Thymus (tissue), 11 donors: ENCODE data around the gene NPIPB8. TPM values are rescaled to one million over a fixed set of nuclear protein-coding genes. Genes with fewer than 3 reads are reported as not detected.
"Not testable (repeated sequence)": the region's sequence is repeated elsewhere in the genome, so short reads cannot be mapped to it uniquely, and the experiment has no call there.

Experiments used
- DNase-seq, 9 donors: peaks; one replicate each; pipeline ENCODE4 v3.0.0-alpha.2; 2013; ENCODE audit warnings: low spot score in 9 of 9, low read depth in 6 of 9, missing footprints in 1 of 9
- H3K27ac ChIP-seq, 2 donors: one replicate each; pipeline ENCODE4 v1.5.1; 2013; ENCODE audit warnings: control low read depth in 1 of 2, low read depth in 1 of 2, low read length in 1 of 2, mild to moderate bottlenecking in 1 of 2, moderate library complexity in 1 of 2
- H3K27me3 ChIP-seq, 2 donors: one replicate each; pipeline ENCODE4 v1.5.1; 2013; ENCODE audit warnings: low read length in 1 of 2; ENCODE audit not compliant: control insufficient read depth in 2 of 2, insufficient read depth in 1 of 2
- H3K36me3 ChIP-seq, 2 donors: one replicate each; pipeline ENCODE4 v1.5.1; 2013; ENCODE audit warnings: low read length in 1 of 2, mild to moderate bottlenecking in 1 of 2, moderate library complexity in 1 of 2; ENCODE audit not compliant: control insufficient read depth in 2 of 2, insufficient read depth in 2 of 2
- H3K4me1 ChIP-seq, 2 donors: one replicate each; pipeline ENCODE4 v1.5.1; 2013; ENCODE audit warnings: low read length in 2 of 2; ENCODE audit not compliant: control insufficient read depth in 2 of 2, insufficient read depth in 2 of 2
- H3K4me3 ChIP-seq, 2 donors: one replicate each; pipeline ENCODE4 v1.5.1; 2013; ENCODE audit warnings: low read length in 2 of 2, control low read depth in 1 of 2, mild to moderate bottlenecking in 1 of 2
- H3K9me3 ChIP-seq, 2 donors: one replicate each; pipeline ENCODE4 v1.5.1; 2013; ENCODE audit warnings: low read length in 1 of 2, mild to moderate bottlenecking in 1 of 2; ENCODE audit not compliant: control insufficient read depth in 2 of 2, insufficient read depth in 1 of 2
- WGBS: extraction: QIAGEN DNeasy Blood & Tissue Kit; methylation state at CpG from one replicate; pipeline ENCODE4 v1.1.7; 2013; 5-methylcytosine and 5-hydroxymethylcytosine counted together
- polyA plus RNA-seq: library from polyadenylated mRNA; stranded (reverse); fragments of 200-250 nt; gene quantifications from one replicate; pipeline ENCODE4 v1.2.3, GENCODE V29; 2013
- total RNA-seq: library from RNA; stranded (reverse); fragments of 120-200 nt; gene quantifications from one replicate; pipeline ENCODE4 v1.2.4, GENCODE V29; 2013
- donor health status: healthy.

The NPIPB8 gene
- total and polyA plus RNA-seq, 2 donors: 0.14 TPM; not detected in 1

GRCh38 chr16:28612359-28613280, 25.2 kb upstream of the NPIPB8 start:
- not testable (repeated sequence) for H3K4me3 ChIP-seq, H3K27ac ChIP-seq, H3K9me3 ChIP-seq, DNase-seq, H3K27me3 ChIP-seq, H3K36me3 ChIP-seq
- WGBS: no CpG with 5 or more reads among the region's 17 CpGs
- H3K4me1 ChIP-seq: peaks cover 5 to 10% of the 10 kb centered on the region in 2 donors

GRCh38 chr16:28613912-28614311, 24.0 kb upstream of the NPIPB8 start:
- not testable (repeated sequence) for H3K27me3 ChIP-seq, H3K36me3 ChIP-seq, H3K27ac ChIP-seq, DNase-seq, H3K4me3 ChIP-seq, H3K9me3 ChIP-seq
- peaks cover 5 to 10% of the 10 kb centered on the region in 2 donors for H3K4me1 ChIP-seq
- WGBS: 73% methylated on average over 6 of the region's 26 CpGs

- not testable (repeated sequence) for H3K4me3 ChIP-seq, DNase-seq, H3K27me3 ChIP-seq, H3K36me3 ChIP-seq, H3K27ac ChIP-seq, H3K9me3 ChIP-seq
- WGBS: 90% methylated on average over 14 of the region's 16 CpGs
- H3K4me1 ChIP-seq: peaks cover 5 to 10% of the 10 kb centered on the region in 2 donors
Observed at GRCh38 chr16:28614561-28614960, 23.3 kb upstream of the NPIPB8 start.

GRCh38 chr16:28615486-28616223, 22.2 kb upstream of the NPIPB8 start:
- DNase-seq, H3K4me1 ChIP-seq, H3K27ac ChIP-seq, H3K36me3 ChIP-seq, H3K27me3 ChIP-seq, H3K4me3 ChIP-seq, H3K9me3 ChIP-seq: not testable (repeated sequence)
- 88% methylated on average over 17 of the region's 24 CpGs for WGBS

GRCh38 chr16:28616224-28616577, 21.7 kb upstream of the NPIPB8 start:
- not testable (repeated sequence) for DNase-seq, H3K4me3 ChIP-seq
- WGBS: 96% methylated on average over 7 of the region's 7 CpGs

GRCh38 chr16:28616636-28617035, 21.2 kb upstream of the NPIPB8 start:
- no peak overlapping the region for H3K27ac ChIP-seq

More at GRCh38 chr16:28616224-28616577, 21.7 kb upstream of the NPIPB8 start:
- not testable (repeated sequence) for H3K27me3 ChIP-seq, H3K27ac ChIP-seq, H3K4me1 ChIP-seq, H3K36me3 ChIP-seq, H3K9me3 ChIP-seq

GRCh38 chr16:28617874-28618273, 20.0 kb upstream of the NPIPB8 start:
- H3K27me3 ChIP-seq: no peaks in the 10 kb centered on the region
- H3K4me1 ChIP-seq: peaks cover 2 to 3% of the 10 kb centered on the region in 2 donors
- no peak overlapping the region for H3K4me3 ChIP-seq
- WGBS: 84% methylated on average over 4 of the region's 4 CpGs
- no peak for DNase-seq
- H3K27ac ChIP-seq: no peak overlapping the region
- H3K36me3 ChIP-seq: peaks cover 3 to 7% of the 10 kb centered on the region in 2 donors
- H3K9me3 ChIP-seq: no peaks in the 10 kb centered on the region

More at GRCh38 chr16:28616636-28617035, 21.2 kb upstream of the NPIPB8 start:
- no peaks in the 10 kb centered on the region for H3K4me1 ChIP-seq
- no peaks in the 10 kb centered on the region for H3K27me3 ChIP-seq
- no peak overlapping the region for H3K4me3 ChIP-seq
- peaks cover 3 to 7% of the 10 kb centered on the region in 2 donors for H3K36me3 ChIP-seq
- 96% methylated on average over 7 of the region's 7 CpGs for WGBS
- H3K9me3 ChIP-seq: no peaks in the 10 kb centered on the region
- DNase-seq: no peak

GRCh38 chr16:28620316-28620715, 17.5 kb upstream of the NPIPB8 start:
- not testable (repeated sequence) for H3K4me3 ChIP-seq, H3K27me3 ChIP-seq, H3K36me3 ChIP-seq, H3K4me1 ChIP-seq, DNase-seq, H3K9me3 ChIP-seq, H3K27ac ChIP-seq
- WGBS: 96% methylated on average over 1 of the region's 1 CpG

GRCh38 chr16:28621481-28622155, 16.2 kb upstream of the NPIPB8 start:
- 96% methylated on average over 7 of the region's 7 CpGs for WGBS
- Histone ChIP-seq H3K9me3 (no peaks in the 10 kb centered on the region), H3K4me3 (no peak overlapping the region), H3K27ac (no peak overlapping the region), H3K27me3 (no peaks in the 10 kb centered on the region), H3K36me3 (peaks cover 3 to 7% of the 10 kb centered on the region in 2 donors), H3K4me1 (peaks cover 2 to 6% of the 10 kb centered on the region in 2 donors)
- no peak for DNase-seq
